Rectal smooth muscle tissue (tissue), 1 donor: ENCODE results near the gene CIAO2B.

Source experiments
- H3K27ac ChIP-seq: one replicate; pipeline ENCODE4 v1.7.0; 2013; ENCODE audit warnings: low read depth, low read length, inconsistent platforms
- H3K27me3 ChIP-seq: one replicate; pipeline ENCODE4 v1.7.0; 2013; ENCODE audit warnings: low read length; ENCODE audit not compliant: control insufficient read depth, insufficient read depth
- H3K36me3 ChIP-seq: one replicate; pipeline ENCODE4 v1.7.0; 2013; ENCODE audit warnings: low read length; ENCODE audit not compliant: control insufficient read depth, insufficient read depth
- H3K4me1 ChIP-seq: one replicate; pipeline ENCODE4 v1.7.0; 2013; ENCODE audit warnings: low read length; ENCODE audit not compliant: control insufficient read depth, insufficient read depth
- H3K4me3 ChIP-seq: one replicate; pipeline ENCODE4 v1.7.0; 2013; ENCODE audit warnings: low read length
- H3K9ac ChIP-seq: one replicate; pipeline ENCODE4 v1.7.0; 2013; ENCODE audit warnings: low read length

Gene CIAO2B

GRCh38 chr16:66930189-66930588 lies 4.0 kb downstream of the CIAO2B start:
- no peaks in the 10 kb centered on the region for H3K27me3 ChIP-seq
- H3K27ac ChIP-seq, result no peak overlapping the region
- H3K4me3 ChIP-seq, result no peak overlapping the region
- no peaks in the 10 kb centered on the region for H3K36me3 ChIP-seq
- H3K9ac ChIP-seq, result no peak overlapping the region
- peaks cover 11% of the 10 kb centered on the region for H3K4me1 ChIP-seq

DNA sequence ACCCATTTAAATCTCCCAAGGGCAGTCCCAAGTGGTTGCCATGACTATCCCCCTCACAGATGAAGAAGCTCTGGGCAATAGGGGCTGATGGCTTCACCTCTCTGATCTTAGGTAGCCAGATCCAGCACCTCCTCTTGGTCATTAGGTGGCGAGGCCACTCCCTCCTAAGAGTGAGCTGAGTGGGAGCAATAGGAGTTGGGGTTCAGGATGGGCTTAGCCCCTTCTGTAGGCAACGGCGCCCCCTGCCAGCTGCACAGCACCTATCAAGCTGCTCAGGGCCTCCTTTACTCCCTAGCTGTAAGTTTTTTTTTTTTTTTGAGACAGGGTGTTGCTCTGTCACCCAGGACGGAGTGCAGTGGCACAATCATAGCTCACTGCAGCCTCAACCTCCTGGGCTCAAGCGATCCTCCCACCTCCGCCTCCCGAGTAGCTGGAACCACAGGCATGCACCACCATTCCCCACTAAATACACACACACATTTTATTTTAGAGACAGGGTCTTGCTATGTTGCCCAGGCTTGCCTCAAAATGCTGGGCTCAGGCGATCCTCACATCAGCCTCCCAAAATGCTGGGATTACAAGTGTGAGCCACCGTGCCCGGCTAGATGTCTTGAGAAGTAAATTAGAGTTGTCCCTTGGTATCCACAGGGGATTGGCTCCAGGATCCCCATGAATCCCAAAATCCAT lies 5.4 kb downstream of the CIAO2B start:
- H3K27me3 ChIP-seq, result no peaks in the 10 kb centered on the region
- no peaks in the 10 kb centered on the region for H3K36me3 ChIP-seq
- H3K4me1 ChIP-seq, result peaks cover 10% of the 10 kb centered on the region
- no peak overlapping the region for H3K27ac ChIP-seq
- H3K9ac ChIP-seq, result no peak overlapping the region
- H3K4me3 ChIP-seq, result no peak overlapping the region

- Histone ChIP-seq H3K27me3 (no peaks in the 10 kb centered on the region), H3K4me3 (no peak overlapping the region), H3K9ac (no peak overlapping the region), H3K27ac (no peak overlapping the region), H3K4me1 (peaks cover 9% of the 10 kb centered on the region), H3K36me3 (no peaks in the 10 kb centered on the region)
Observed at GRCh38 chr16:66927918-66928649, 6.1 kb downstream of the CIAO2B start.

DNA sequence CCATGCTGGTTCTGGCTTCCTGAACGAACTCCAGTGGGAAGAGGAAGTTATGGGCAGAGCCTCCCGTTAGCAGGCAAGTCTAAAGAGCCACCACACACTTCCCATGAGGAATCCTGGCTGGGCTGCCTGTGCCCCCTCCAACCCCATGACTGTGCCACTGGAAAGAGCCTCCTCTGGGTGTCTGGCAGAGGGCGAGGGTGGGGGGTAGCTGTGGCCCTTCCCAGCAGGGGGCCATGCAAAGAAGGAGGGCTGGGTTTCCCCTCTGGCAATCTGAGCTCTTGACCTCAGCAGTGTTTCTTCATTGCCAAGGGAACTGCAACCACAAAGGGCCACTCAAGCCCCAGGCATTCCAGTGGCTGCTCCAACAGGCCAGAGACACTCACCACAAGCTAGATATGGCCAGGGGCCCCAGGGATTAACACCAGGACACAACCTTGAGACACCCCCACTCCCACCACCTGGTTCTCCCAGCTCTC lies 7.2 kb downstream of the CIAO2B start:
- H3K4me3 ChIP-seq, result no peak overlapping the region
- H3K36me3 ChIP-seq, result no peaks in the 10 kb centered on the region
- H3K27me3 ChIP-seq, result no peaks in the 10 kb centered on the region
- H3K9ac ChIP-seq, result no peak overlapping the region
- peak overlapping the region; percentile 87 for H3K27ac ChIP-seq
- peaks cover 12% of the 10 kb centered on the region for H3K4me1 ChIP-seq

- H3K4me1 ChIP-seq, result peaks cover 12% of the 10 kb centered on the region
- no peak overlapping the region for H3K9ac ChIP-seq
- peak overlapping the region; percentile 87 for H3K27ac ChIP-seq
- no peak overlapping the region for H3K4me3 ChIP-seq
- no peaks in the 10 kb centered on the region for H3K36me3 ChIP-seq
- H3K27me3 ChIP-seq, result no peaks in the 10 kb centered on the region
Observed at GRCh38 chr16:66926171-66926947, 7.8 kb downstream of the CIAO2B start.

- Histone ChIP-seq H3K4me1 (peaks cover 12% of the 10 kb centered on the region), H3K4me3 (peak within 1 kb of the TSS; percentile 68), H3K27me3 (no peaks in the 10 kb centered on the region), H3K36me3 (no peaks in the 10 kb centered on the region), H3K9ac (no peak within 1 kb of the TSS), H3K27ac (peak within 1 kb of the TSS; percentile 87)
Observed at GRCh38 chr16:66925322-66925840, 8.8 kb downstream of the CIAO2B start, which contains the start of gene RRAD. RRAD (minus strand) TSS chr16:66925535; CDS start chr16:66925179, 356 bp downstream.

DNA sequence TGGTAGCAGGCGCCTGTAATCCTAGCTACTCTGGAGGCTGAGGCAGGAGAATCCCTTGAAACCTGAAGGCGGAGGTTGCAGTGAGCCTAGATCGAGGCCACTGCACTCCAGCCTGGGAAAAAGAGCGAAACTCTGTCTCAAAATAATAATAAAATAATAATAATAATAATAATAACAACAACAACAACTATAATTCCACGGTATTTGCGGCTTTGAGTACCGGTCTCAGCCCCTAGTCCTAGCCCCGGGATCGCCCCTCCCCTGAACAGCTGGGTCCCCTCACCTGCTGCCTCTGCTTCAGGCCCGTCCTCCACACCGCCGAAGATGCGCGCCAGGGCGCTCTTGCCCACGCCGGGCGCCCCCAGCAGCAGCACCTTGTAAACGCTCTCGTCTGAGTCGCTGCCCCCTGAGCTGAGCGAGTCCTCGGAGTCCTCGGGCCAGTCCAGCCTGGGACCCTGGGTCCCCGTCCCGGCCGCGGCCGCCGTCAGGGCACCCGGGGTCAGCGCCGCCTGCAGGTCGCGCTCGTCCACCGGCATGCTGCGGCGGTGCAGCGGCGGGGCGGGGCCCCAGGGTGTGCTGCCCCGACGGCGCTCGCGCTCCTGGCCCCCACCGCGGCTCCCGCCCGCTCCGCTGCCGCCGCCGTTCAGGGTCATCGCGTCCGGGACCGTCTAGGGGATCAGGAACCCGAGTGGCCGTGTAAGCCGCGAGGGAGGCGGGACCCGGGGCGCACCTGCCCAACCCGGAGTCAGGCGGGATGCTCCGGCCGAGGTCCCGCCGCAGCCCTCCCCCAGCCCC lies 9.5 kb downstream of the CIAO2B start:
- no peak overlapping the region for H3K9ac ChIP-seq
- H3K36me3 ChIP-seq, result no peaks in the 10 kb centered on the region
- peak overlapping the region; percentile 87 for H3K27ac ChIP-seq
- H3K27me3 ChIP-seq, result no peaks in the 10 kb centered on the region
- peaks cover 12% of the 10 kb centered on the region for H3K4me1 ChIP-seq
- peak overlapping the region; percentile 68 for H3K4me3 ChIP-seq

DNA sequence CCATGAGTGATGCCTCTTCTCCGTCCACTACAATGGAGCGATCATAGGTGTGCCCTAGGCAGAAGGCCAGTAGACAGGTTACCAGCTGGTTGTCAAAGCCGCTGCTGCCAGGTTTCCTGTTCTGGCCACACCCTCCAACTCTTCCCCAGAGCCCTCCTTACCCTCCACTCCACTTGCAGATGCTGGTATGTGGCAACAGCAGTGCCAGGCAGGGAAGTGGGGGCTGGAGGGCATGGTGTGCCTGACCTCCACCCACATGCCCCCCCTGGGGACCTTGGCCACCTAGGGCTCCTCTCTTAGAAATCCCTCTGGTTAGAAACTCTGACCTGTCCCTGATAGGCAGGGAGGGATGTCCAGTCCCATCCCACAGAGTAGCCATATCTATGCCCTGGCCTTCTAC lies 10.3 kb downstream of the CIAO2B start:
- Histone ChIP-seq H3K9ac (no peak overlapping the region), H3K27ac (peak overlapping the region; percentile 38), H3K36me3 (no peaks in the 10 kb centered on the region), H3K27me3 (no peaks in the 10 kb centered on the region), H3K4me3 (peak overlapping the region; percentile 39), H3K4me1 (peaks cover 12% of the 10 kb centered on the region)

DNA sequence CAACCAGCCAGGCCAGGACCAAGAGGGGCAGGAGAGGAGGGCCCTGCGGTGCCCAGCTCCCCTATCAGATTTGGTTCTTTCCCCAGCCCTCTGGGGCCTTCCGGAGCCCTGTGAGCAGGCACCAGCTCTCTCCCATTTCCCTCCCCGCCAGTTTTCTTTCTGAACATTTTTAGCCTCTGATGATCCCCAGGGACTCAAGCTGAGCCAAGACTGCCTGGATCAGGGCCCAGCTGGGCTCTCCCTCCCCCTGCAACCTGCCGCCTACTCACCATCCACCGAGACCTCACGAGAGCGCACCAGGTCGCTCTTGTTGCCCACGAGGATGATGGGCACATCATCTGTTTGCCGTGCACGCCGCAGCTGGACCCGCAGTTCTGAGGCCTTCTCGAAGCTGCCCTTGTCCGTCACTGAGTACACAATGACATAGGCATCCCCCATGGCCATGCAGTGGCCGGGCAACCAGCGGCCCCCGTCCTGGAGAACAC lies 10.9 kb downstream of the CIAO2B start:
- Histone ChIP-seq H3K27ac (peak overlapping the region; percentile 59), H3K9ac (no peak overlapping the region), H3K27me3 (no peaks in the 10 kb centered on the region), H3K4me1 (peaks cover 12% of the 10 kb centered on the region), H3K36me3 (no peaks in the 10 kb centered on the region), H3K4me3 (peak overlapping the region; percentile 39)

DNA sequence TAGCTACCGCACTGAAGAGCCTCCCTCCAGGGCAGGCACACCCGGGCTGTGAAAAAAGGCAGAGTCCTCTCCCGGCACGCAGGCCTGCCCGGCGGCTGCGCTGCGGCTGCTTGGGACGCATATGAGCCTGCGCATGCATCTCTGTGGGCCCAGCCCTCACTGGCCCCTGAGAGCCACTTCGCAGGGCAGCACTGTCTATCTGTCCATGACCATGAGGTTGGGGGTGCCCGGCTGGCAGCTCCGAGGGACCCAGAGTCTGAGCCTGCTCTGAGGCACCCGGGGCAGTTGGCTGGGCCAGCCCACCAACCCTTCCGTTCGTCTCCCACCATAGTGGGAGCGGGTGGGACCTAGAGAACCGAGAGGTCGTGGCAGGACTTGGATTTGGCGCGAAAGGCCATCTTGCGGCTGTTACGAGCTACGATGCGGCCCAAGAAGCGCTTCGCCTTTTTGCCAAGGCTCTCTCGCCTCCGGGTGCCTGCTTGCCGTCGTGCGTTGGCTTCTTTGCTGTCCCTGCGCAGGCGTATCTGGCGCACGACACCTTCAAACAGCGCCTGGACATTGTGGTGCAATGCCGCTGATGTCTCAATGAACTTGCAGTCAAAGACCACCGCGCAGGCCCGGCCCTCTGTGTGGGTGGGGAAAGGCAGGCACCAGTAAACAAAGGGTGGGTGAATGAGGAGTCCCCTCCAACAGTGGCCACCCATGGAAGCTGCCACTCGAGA lies 12.3 kb downstream of the CIAO2B start:
- H3K27ac ChIP-seq, result no peak overlapping the region
- H3K36me3 ChIP-seq, result no peaks in the 10 kb centered on the region
- H3K4me3 ChIP-seq, result no peak overlapping the region
- H3K27me3 ChIP-seq, result no peaks in the 10 kb centered on the region
- H3K9ac ChIP-seq, result no peak overlapping the region
- H3K4me1 ChIP-seq, result peaks cover 12% of the 10 kb centered on the region
